Measurements from ENCODE around the gene DENND4B. TPM values are rescaled to one million over a fixed set of nuclear protein-coding genes. Genes with fewer than 3 reads are reported as not detected.
A peak's percentile ranks its signal among the peaks of the same experiment; 100 is the strongest.

DENND4B gene
- total RNA-seq, 1 donor from 2014 or later, result 257 TPM

DNA sequence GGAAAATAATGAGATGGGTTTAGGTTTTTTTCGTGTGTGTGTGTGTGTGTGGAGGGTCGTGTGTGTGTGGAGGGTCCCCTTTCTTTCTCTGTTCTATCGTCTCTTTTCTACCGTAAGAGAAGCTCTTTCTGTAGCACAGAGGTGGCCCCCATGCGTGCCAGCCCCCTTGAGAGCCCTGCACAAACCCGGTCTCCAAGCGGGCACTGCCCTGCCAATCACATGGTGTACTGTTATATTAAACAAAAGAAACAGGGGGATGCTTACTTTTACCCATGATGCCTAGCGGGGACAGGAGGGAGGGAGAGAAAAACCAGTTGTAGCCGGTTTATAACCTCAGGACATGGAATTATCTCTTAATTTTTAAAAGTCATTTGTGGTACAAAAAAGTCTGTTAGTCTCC, 64.8 kb downstream of the DENND4B start:
- Mint-ChIP-seq H3K9me3 (no peaks in the 10 kb centered on the region), H3K27me3 (no peaks in the 10 kb centered on the region), H3K27ac (no peak overlapping the region), H3K36me3 (ENCODE audit: low read depth) (peaks cover 14% of the 10 kb centered on the region), H3K4me3 (no peak overlapping the region), H3K4me1 (peaks cover 25% of the 10 kb centered on the region)
- no peak for ATAC-seq (ENCODE audit: low read depth)
- POLR2A ChIA-PET, result interaction anchor here (0.6 to 2.3 kb wide), 2 partner anchors 64 to 108 kb away, joined by 3 to 11 read pairs; partner anchors contain the start of gene DENND4B
- CTCF ChIA-PET, result no interaction called here
- no peak for DNase-seq
- intact Hi-C loops (cut with micrococcal nuclease), result loop anchor here (5.0 kb wide), 2 partner anchors 34 to 41 kb away; partner anchors contain the start of gene GATAD2B
- TF ChIP-seq, protein P1, sequence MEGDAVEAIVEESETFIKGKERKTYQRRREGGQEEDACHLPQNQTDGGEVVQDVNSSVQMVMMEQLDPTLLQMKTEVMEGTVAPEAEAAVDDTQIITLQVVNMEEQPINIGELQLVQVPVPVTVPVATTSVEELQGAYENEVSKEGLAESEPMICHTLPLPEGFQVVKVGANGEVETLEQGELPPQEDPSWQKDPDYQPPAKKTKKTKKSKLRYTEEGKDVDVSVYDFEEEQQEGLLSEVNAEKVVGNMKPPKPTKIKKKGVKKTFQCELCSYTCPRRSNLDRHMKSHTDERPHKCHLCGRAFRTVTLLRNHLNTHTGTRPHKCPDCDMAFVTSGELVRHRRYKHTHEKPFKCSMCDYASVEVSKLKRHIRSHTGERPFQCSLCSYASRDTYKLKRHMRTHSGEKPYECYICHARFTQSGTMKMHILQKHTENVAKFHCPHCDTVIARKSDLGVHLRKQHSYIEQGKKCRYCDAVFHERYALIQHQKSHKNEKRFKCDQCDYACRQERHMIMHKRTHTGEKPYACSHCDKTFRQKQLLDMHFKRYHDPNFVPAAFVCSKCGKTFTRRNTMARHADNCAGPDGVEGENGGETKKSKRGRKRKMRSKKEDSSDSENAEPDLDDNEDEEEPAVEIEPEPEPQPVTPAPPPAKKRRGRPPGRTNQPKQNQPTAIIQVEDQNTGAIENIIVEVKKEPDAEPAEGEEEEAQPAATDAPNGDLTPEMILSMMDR (IDR thresholded peaks at IDR 0.05), result no peak

DNA sequence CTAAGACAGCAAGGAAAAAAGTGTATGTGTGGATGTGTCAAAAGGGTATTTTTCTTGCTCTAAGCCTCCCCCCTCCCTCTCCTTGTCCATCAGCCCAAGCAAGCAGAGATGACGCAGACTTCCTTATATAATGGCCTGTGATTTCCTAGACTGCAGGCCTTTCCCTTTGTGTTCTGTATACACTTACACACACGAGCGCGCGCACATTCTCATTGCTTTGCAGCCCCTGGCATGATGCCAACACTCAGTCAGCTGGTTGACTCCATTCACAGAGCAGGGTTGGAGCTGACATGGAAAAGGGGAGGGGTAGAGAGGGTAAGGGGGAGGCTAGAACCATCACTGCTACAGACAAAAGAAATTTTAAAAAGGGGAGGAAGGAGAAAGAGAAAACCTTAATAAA, 65.6 kb downstream of the DENND4B start:
- Mint-ChIP-seq H3K9me3 (no peaks in the 10 kb centered on the region), H3K36me3 (ENCODE audit: low read depth) (peaks cover 15% of the 10 kb centered on the region), H3K27ac (no peak overlapping the region), H3K27me3 (no peaks in the 10 kb centered on the region), H3K4me1 (peaks cover 27% of the 10 kb centered on the region), H3K4me3 (no peak overlapping the region)
- CTCF ChIA-PET, result no interaction called here
- POLR2A ChIA-PET, result interaction anchor here (0.5 to 2.3 kb wide), 3 partner anchors 42 to 109 kb away, joined by 3 to 11 read pairs (median 9); partner anchors contain the start of gene DENND4B
- DNase-seq (no peak), ATAC-seq (ENCODE audit: low read depth) (peak; percentile 62)
- intact Hi-C loops (cut with micrococcal nuclease), result loop anchor here (5.0 kb wide), 2 partner anchors 34 to 41 kb away; partner anchors contain the start of gene GATAD2B
- TF ChIP-seq, protein P1 (IDR thresholded peaks at IDR 0.05), result no peak

DNA sequence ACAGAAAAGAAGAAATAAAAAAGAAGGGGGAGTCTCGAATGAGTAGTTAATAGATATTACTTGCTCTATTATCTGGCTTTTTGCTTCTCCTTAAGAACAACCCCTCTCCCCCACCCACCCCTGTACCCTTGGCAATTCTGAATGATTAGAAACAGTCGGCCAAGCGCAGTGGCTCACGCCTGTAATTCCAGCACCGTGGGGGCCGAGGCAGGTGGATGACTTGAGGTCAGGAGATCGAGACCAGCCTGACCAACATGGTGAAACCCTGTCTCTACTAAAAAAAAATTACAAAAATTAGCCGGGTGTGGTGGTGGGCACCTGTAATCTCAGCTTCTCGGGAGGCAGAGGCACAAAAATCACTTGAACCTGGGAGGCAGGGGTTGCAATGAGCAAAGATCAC, 66.5 kb downstream of the DENND4B start:
- Mint-ChIP-seq H3K36me3 (ENCODE audit: low read depth) (peaks cover 17% of the 10 kb centered on the region), H3K9me3 (no peaks in the 10 kb centered on the region), H3K27ac (no peak overlapping the region), H3K27me3 (no peaks in the 10 kb centered on the region), H3K4me3 (no peak overlapping the region), H3K4me1 (peaks cover 25% of the 10 kb centered on the region)
- POLR2A ChIA-PET, result interaction anchor here (2.3 kb wide), 1 partner anchor 65 kb away, joined by 11 read pairs; the partner anchor contains the start of gene DENND4B
- DNase-seq, result no peak
- ATAC-seq (ENCODE audit: low read depth), result no peak
- TF ChIP-seq, protein P1 (IDR thresholded peaks at IDR 0.05), result no peak
- CTCF ChIA-PET, result no interaction called here
- intact Hi-C loops (cut with micrococcal nuclease), result loop anchor here (5.0 kb wide), 2 partner anchors 33 to 42 kb away; partner anchors contain the start of gene GATAD2B

Other genes starting within 250 kb of the DENND4B start
- gene INTS3, start 218.7 kb downstream of the DENND4B start, total RNA-seq, result 81.1 and 88.6 TPM in 2 replicates
- gene SLC27A3, start 171.3 kb downstream of the DENND4B start, total RNA-seq, result 7.8 and 12.6 TPM in 2 replicates
- gene GATAD2B, start 23.7 kb downstream of the DENND4B start, total RNA-seq, result 78.4 and 86.3 TPM in 2 replicates
- gene CRTC2, start 11.9 kb upstream of the DENND4B start, total RNA-seq, result 206 and 247 TPM in 2 replicates
- 51.3 and 56.3 TPM in 2 replicates for gene SLC39A1, start 16.8 kb upstream of the DENND4B start, total RNA-seq
- gene CREB3L4, start 21.2 kb upstream of the DENND4B start, total RNA-seq, result 9.4 and 10.2 TPM in 2 replicates
- 137 and 147 TPM in 2 replicates for gene JTB, start 31.0 kb upstream of the DENND4B start, total RNA-seq
- gene RAB13, start 39.6 kb upstream of the DENND4B start, total RNA-seq, result 48.2 and 49.1 TPM in 2 replicates
- 3,463 and 4,673 TPM in 2 replicates for gene RPS27, start 44.0 kb upstream of the DENND4B start, total RNA-seq
- 0.22 and 0.27 TPM in 2 replicates for gene NUP210L, start 208.4 kb upstream of the DENND4B start, total RNA-seq
- gene TPM3, start 245.4 kb upstream of the DENND4B start, total RNA-seq, result 466 and 509 TPM in 2 replicates

All from activated B cell treated with CpG ODN at 0.5 μM for 24 hours (primary cell).